DMS79 (cell line): ENCODE results near the gene MYO3B.
A peak's percentile ranks its signal among the peaks of the same experiment; 100 is the strongest.

ENCODE experiments used
- DNase-seq: peaks from one replicate; lab custom pipeline; 2025; lab: John Stamatoyannopoulos, UW

Gene MYO3B

GRCh38 chr2:170177950-170178781 is at the start of gene MYO3B:
MYO3B (plus strand) TSS chr2:170178147; CDS start chr2:170178288, 141 bp downstream.
- peak; percentile 27 for DNase-seq

DNA sequence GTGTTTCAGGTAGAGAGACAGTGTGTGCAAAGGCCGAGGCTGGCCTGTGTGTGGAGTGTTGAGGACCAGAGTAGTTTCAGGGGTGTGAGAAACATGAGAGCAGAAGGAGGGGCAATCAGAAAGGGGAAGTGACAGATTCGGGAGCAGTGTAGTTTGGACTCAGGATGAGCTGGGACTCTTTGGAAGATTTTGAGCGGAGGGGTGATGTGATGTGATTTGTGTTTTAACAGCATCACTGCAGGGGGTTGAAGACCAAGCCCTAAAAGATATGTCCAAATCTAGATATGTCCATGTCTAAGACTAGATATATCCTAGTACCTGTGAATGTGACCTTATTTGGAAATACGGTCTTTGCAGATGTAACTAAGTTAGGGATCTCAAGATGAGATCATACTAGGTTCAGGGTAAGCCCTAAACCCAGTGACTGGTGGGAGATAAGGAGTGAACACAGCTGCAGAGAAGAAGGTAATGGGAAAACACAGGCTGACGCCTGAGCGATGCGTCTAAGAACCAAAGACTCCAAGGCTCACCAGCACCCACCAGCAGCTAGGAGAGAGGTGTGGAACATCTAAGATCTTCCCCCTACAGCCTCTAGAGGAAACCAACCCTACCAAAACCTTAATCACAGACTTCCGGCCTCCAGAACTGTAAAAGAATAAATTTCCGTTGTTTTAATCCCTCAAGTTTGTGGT is 38.5 kb upstream of the MYO3B start:
- DNase-seq = no peak

DNA sequence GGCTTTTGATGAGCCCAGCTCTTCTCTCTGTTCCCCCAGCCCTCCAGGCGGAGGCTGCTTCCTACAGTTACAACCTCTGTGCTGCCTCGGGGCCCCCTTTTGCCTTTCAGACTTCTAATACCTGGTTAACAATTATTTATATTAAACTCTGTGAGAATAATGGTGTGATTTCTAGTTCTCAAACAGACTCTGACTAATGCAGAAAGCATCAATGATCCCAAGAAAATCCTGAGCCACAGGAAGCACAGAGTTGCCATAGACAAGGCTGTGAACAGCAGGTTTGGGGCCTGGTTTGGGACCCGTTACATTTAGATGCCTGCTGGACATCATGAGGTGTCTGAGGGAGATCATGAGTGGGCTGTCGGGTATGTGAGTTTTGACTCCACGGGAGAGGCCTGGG is 37.4 kb upstream of the MYO3B start:
- no peak for DNase-seq

GRCh38 chr2:170141865-170142264 is 36.1 kb upstream of the MYO3B start:
- DNase-seq = no peak

DNA sequence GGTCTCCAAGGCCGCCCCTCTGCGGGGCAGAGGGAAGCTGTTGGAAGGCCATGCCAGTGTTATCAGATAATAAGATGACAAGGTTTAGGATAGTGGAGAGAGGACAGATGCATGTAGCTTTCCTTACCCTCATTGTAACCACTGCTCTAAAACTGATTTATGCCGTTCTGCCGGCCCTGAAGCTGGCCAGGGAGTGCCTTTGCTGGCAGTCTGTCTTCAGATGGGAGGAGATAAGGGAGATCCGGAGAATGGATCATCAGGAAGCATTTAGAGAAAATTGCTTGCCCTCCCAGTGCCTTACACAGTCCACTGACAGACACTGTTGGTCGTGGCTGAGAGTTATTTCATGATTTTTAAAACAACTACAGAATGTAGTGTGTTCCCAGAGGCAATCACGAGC is 35.4 kb upstream of the MYO3B start:
- no peak for DNase-seq

GRCh38 chr2:170143045-170143717 is 34.8 kb upstream of the MYO3B start:
- no peak for DNase-seq

DNA sequence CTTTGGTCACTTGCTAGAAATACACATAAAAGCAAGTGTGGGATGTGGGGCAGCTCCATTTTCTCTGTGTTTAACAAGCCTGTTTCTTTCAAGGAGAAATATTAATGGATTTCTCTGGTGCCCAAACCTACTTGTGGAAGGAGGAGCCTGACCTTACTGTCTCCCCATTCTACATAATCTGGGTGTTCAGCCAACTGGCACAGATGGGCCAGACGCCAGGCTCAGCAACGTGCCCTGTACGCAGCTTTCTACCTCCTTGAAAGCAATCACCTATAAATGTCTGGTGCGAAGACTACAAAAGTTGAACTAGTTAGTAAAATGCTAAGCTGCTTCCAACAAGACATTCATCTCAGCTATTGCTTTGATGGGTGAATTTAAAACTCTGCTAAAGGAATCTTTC is 33.2 kb upstream of the MYO3B start:
- DNase-seq = no peak

GRCh38 chr2:170145191-170145590 is 32.8 kb upstream of the MYO3B start:
- DNase-seq = no peak

- DNase-seq = no peak
Measured at GRCh38 chr2:170145675-170146432, 32.1 kb upstream of the MYO3B start.

DNA sequence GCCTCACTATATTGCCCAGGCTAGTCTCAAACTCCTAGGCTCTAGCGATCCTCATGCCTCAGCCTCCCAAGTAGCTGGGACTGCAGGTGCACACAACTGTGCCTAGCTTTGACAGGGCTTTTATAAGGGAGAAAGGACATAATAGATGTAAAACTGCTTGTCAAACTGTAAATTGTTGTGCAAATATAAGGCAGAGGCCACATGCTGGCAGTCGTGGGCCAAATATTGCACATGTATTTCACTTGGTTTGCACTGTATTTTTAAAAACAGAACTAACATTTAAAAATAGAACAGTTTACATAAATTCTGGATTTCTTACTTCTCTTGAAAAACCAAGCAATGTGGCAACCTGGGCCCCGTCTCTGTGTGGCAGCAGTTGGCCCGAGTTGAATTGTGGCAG is 31.2 kb upstream of the MYO3B start:
- DNase-seq = no peak

- no peak for DNase-seq
Measured at GRCh38 chr2:170147576-170147975, 30.4 kb upstream of the MYO3B start.

GRCh38 chr2:170148161-170148560 is 29.8 kb upstream of the MYO3B start:
- DNase-seq = no peak

GRCh38 chr2:170152421-170152820 is 25.5 kb upstream of the MYO3B start:
- DNase-seq = no peak

- DNase-seq = no peak
Measured at GRCh38 chr2:170155022-170155722, 22.8 kb upstream of the MYO3B start.

GRCh38 chr2:170155723-170156253 is 22.2 kb upstream of the MYO3B start:
- no peak for DNase-seq

GRCh38 chr2:170156592-170156991 is 21.4 kb upstream of the MYO3B start:
- no peak for DNase-seq

GRCh38 chr2:170157025-170157684 is 20.8 kb upstream of the MYO3B start:
- no peak for DNase-seq

GRCh38 chr2:170159060-170159459 is 18.9 kb upstream of the MYO3B start:
- DNase-seq = no peak

DNA sequence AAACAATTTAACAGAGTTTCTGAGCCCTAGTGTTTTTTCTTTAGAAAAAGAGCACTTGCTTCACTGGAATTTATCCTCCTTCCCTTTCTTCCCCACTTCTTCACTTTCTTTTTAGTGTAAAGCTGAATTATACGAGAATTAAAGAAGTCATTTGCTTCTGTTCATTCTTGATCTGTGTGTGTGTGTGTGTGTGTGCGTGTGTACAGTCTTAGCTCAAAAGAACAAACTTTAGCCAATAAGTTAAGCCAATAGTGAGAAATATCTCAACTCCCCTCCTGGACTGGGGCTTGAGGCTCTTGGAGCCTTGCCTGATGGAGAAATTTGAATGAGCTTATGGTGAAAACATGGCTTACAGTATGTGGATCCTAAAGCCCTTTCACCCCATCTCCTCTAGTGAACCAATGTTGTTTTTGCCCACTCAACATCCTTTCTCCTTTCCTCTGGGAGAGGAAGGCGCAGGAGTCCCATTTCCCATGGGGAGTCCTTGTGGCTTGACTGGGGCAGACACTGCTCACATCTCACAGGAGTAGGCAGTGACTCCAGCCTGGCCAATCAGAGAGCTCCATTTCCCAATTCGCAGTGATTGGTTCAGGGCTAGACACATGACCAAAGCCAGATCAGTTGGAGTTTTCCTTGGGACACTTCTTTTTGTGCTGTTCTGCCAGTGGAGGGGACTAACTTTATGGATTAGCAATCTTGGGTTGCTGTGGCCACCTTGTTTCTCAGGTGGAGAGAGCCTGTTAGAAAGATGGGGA is 16.3 kb upstream of the MYO3B start:
- no peak for DNase-seq

- no peak for DNase-seq
Measured at GRCh38 chr2:170162271-170162632, 15.7 kb upstream of the MYO3B start.
